Measurements from ENCODE around the gene KIF3B.
"Not testable (repeated sequence)": the region's sequence is repeated elsewhere in the genome, so short reads cannot be mapped to it uniquely, and the experiment has no call there.

Gene KIF3B

GRCh38 chr20:32359633-32360332 is 82.3 kb downstream of the KIF3B start:
- H3K9ac ChIP-seq (ENCODE audit: low read depth, low read length) = peak overlapping the region; percentile 87
- no peaks in the 10 kb centered on the region for H3K9me3 ChIP-seq (replicated peaks; ENCODE audit: low read length)
- peak overlapping the region; percentile 95 for H3K4me3 ChIP-seq (ENCODE audit: low read length)
- no peaks in the 10 kb centered on the region for H3K27me3 ChIP-seq (ENCODE audit: control insufficient read depth, insufficient read depth, low read length)
- peak overlapping the region; percentile 83 for H3K4me2 ChIP-seq (ENCODE audit: low read length)
- H3K36me3 ChIP-seq (ENCODE audit: insufficient read depth, low read length) = no peaks in the 10 kb centered on the region
- peaks cover 54% of the 10 kb centered on the region for H3K4me1 ChIP-seq (ENCODE audit: control insufficient read depth, insufficient read depth, low read length)

- Histone ChIP-seq H3K9ac (ENCODE audit: low read depth, low read length) (peak overlapping the region; percentile 87), H3K4me2 (ENCODE audit: low read length) (peak overlapping the region; percentile 83), H3K36me3 (ENCODE audit: insufficient read depth, low read length) (no peaks in the 10 kb centered on the region), H3K9me3 (replicated peaks; ENCODE audit: low read length) (no peaks in the 10 kb centered on the region), H3K4me1 (ENCODE audit: control insufficient read depth, insufficient read depth, low read length) (peaks cover 49% of the 10 kb centered on the region), H3K27me3 (ENCODE audit: control insufficient read depth, insufficient read depth, low read length) (no peaks in the 10 kb centered on the region), H3K4me3 (ENCODE audit: low read length) (peak overlapping the region; percentile 95)
Observed at GRCh38 chr20:32360333-32360634, 82.8 kb downstream of the KIF3B start.

GRCh38 chr20:32362901-32363364 is 85.5 kb downstream of the KIF3B start:
- Histone ChIP-seq H3K27me3 (ENCODE audit: control insufficient read depth, insufficient read depth, low read length) (no peaks in the 10 kb centered on the region), H3K9ac (ENCODE audit: low read depth, low read length) (no peak overlapping the region), H3K4me2 (ENCODE audit: low read length) (peak overlapping the region; percentile 40), H3K9me3 (replicated peaks; ENCODE audit: low read length) (no peaks in the 10 kb centered on the region), H3K4me1 (ENCODE audit: control insufficient read depth, insufficient read depth, low read length) (peaks cover 49% of the 10 kb centered on the region), H3K36me3 (ENCODE audit: insufficient read depth, low read length) (peaks cover 6% of the 10 kb centered on the region), H3K4me3 (ENCODE audit: low read length) (no peak overlapping the region)

- no peaks in the 10 kb centered on the region for H3K9me3 ChIP-seq (replicated peaks; ENCODE audit: low read length)
- H3K4me3 ChIP-seq (ENCODE audit: low read length) = no peak overlapping the region
- H3K4me2 ChIP-seq (ENCODE audit: low read length) = peak overlapping the region; percentile 40
- peaks cover 11% of the 10 kb centered on the region for H3K36me3 ChIP-seq (ENCODE audit: insufficient read depth, low read length)
- H3K27me3 ChIP-seq (ENCODE audit: control insufficient read depth, insufficient read depth, low read length) = no peaks in the 10 kb centered on the region
- H3K9ac ChIP-seq (ENCODE audit: low read depth, low read length) = no peak overlapping the region
- H3K4me1 ChIP-seq (ENCODE audit: control insufficient read depth, insufficient read depth, low read length) = peaks cover 54% of the 10 kb centered on the region
Observed at GRCh38 chr20:32363492-32363891, 86.0 kb downstream of the KIF3B start.

- H3K36me3 ChIP-seq (ENCODE audit: insufficient read depth, low read length) = peaks cover 19% of the 10 kb centered on the region
- H3K9me3 ChIP-seq (replicated peaks; ENCODE audit: low read length) = no peaks in the 10 kb centered on the region
- H3K9ac ChIP-seq (ENCODE audit: low read depth, low read length) = no peak overlapping the region
- peaks cover 57% of the 10 kb centered on the region for H3K4me1 ChIP-seq (ENCODE audit: control insufficient read depth, insufficient read depth, low read length)
- no peaks in the 10 kb centered on the region for H3K27me3 ChIP-seq (ENCODE audit: control insufficient read depth, insufficient read depth, low read length)
- H3K4me3 ChIP-seq (ENCODE audit: low read length) = no peak overlapping the region
- H3K4me2 ChIP-seq (ENCODE audit: low read length) = no peak overlapping the region
Observed at GRCh38 chr20:32364554-32365208, 87.2 kb downstream of the KIF3B start.

GRCh38 chr20:32365564-32365963 is 88.1 kb downstream of the KIF3B start:
- Histone ChIP-seq H3K4me1 (ENCODE audit: control insufficient read depth, insufficient read depth, low read length) (peaks cover 52% of the 10 kb centered on the region), H3K36me3 (ENCODE audit: insufficient read depth, low read length) (peaks cover 24% of the 10 kb centered on the region), H3K27me3 (ENCODE audit: control insufficient read depth, insufficient read depth, low read length) (no peaks in the 10 kb centered on the region), H3K4me2 (ENCODE audit: low read length) (no peak overlapping the region), H3K9ac (ENCODE audit: low read depth, low read length) (no peak overlapping the region), H3K4me3 (ENCODE audit: low read length) (no peak overlapping the region), H3K9me3 (replicated peaks; ENCODE audit: low read length) (no peaks in the 10 kb centered on the region)

GRCh38 chr20:32366380-32366779 is 88.9 kb downstream of the KIF3B start:
- Histone ChIP-seq H3K4me3 (ENCODE audit: low read length) (no peak overlapping the region), H3K27me3 (ENCODE audit: control insufficient read depth, insufficient read depth, low read length) (no peaks in the 10 kb centered on the region), H3K4me1 (ENCODE audit: control insufficient read depth, insufficient read depth, low read length) (peaks cover 46% of the 10 kb centered on the region), H3K9me3 (replicated peaks; ENCODE audit: low read length) (no peaks in the 10 kb centered on the region), H3K4me2 (ENCODE audit: low read length) (no peak overlapping the region), H3K36me3 (ENCODE audit: insufficient read depth, low read length) (peaks cover 24% of the 10 kb centered on the region), H3K9ac (ENCODE audit: low read depth, low read length) (no peak overlapping the region)

- Histone ChIP-seq H3K9ac (ENCODE audit: low read depth, low read length) (no peak overlapping the region), H3K4me1 (ENCODE audit: control insufficient read depth, insufficient read depth, low read length) (peaks cover 36% of the 10 kb centered on the region), H3K27me3 (ENCODE audit: control insufficient read depth, insufficient read depth, low read length) (no peaks in the 10 kb centered on the region), H3K9me3 (replicated peaks; ENCODE audit: low read length) (no peaks in the 10 kb centered on the region), H3K4me3 (ENCODE audit: low read length) (no peak overlapping the region), H3K36me3 (ENCODE audit: insufficient read depth, low read length) (peaks cover 30% of the 10 kb centered on the region), H3K4me2 (ENCODE audit: low read length) (no peak overlapping the region)
Observed at GRCh38 chr20:32368323-32368722, 90.9 kb downstream of the KIF3B start.

- peaks cover 33% of the 10 kb centered on the region for H3K4me1 ChIP-seq (ENCODE audit: control insufficient read depth, insufficient read depth, low read length)
- no peak overlapping the region for H3K4me3 ChIP-seq (ENCODE audit: low read length)
- no peak overlapping the region for H3K4me2 ChIP-seq (ENCODE audit: low read length)
- peaks cover 30% of the 10 kb centered on the region for H3K36me3 ChIP-seq (ENCODE audit: insufficient read depth, low read length)
- H3K9me3 ChIP-seq (replicated peaks; ENCODE audit: low read length) = no peaks in the 10 kb centered on the region
- H3K27me3 ChIP-seq (ENCODE audit: control insufficient read depth, insufficient read depth, low read length) = no peaks in the 10 kb centered on the region
- H3K9ac ChIP-seq (ENCODE audit: low read depth, low read length) = no peak overlapping the region
Observed at GRCh38 chr20:32368925-32369324, 91.5 kb downstream of the KIF3B start.

- Histone ChIP-seq H3K4me2 (ENCODE audit: low read length) (no peak overlapping the region), H3K9me3 (replicated peaks; ENCODE audit: low read length) (no peaks in the 10 kb centered on the region), H3K36me3 (ENCODE audit: insufficient read depth, low read length) (peaks cover 38% of the 10 kb centered on the region), H3K4me1 (ENCODE audit: control insufficient read depth, insufficient read depth, low read length) (peaks cover 27% of the 10 kb centered on the region), H3K27me3 (ENCODE audit: control insufficient read depth, insufficient read depth, low read length) (no peaks in the 10 kb centered on the region), H3K9ac (ENCODE audit: low read depth, low read length) (no peak overlapping the region), H3K4me3 (ENCODE audit: low read length) (no peak overlapping the region)
Observed at GRCh38 chr20:32370897-32371296, 93.4 kb downstream of the KIF3B start.

- Histone ChIP-seq H3K27me3 (ENCODE audit: control insufficient read depth, insufficient read depth, low read length) (no peaks in the 10 kb centered on the region), H3K4me1 (ENCODE audit: control insufficient read depth, insufficient read depth, low read length) (peaks cover 6% of the 10 kb centered on the region), H3K36me3 (ENCODE audit: insufficient read depth, low read length) (peaks cover 21% of the 10 kb centered on the region), H3K9ac (ENCODE audit: low read depth, low read length) (no peak overlapping the region), H3K4me3 (ENCODE audit: low read length) (no peak overlapping the region), H3K9me3 (replicated peaks; ENCODE audit: low read length) (no peaks in the 10 kb centered on the region), H3K4me2 (ENCODE audit: low read length) (no peak overlapping the region)
Observed at GRCh38 chr20:32378461-32378860, 101.0 kb downstream of the KIF3B start.

- H3K36me3 ChIP-seq (ENCODE audit: insufficient read depth, low read length) = peaks cover 13% of the 10 kb centered on the region
- H3K27me3 ChIP-seq (ENCODE audit: control insufficient read depth, insufficient read depth, low read length); H3K9me3 ChIP-seq (replicated peaks; ENCODE audit: low read length); H3K9ac ChIP-seq (ENCODE audit: low read depth, low read length); H3K4me2 ChIP-seq (ENCODE audit: low read length); H3K4me3 ChIP-seq (ENCODE audit: low read length): not testable (repeated sequence)
- H3K4me1 ChIP-seq (ENCODE audit: control insufficient read depth, insufficient read depth, low read length) = peaks cover 10% of the 10 kb centered on the region
Observed at GRCh38 chr20:32380037-32380436, 102.6 kb downstream of the KIF3B start.

All from skeletal muscle satellite cell (primary cell).